HepG2 (cell line): ENCODE measurements around the gene CIBAR2. TPM values are rescaled to one million over a fixed set of nuclear protein-coding genes. Genes with fewer than 3 reads are reported as not detected.

Source experiments
- ARHGAP35 ChIP-seq: sonication (generic); formaldehyde crosslinking; IDR thresholded peaks from 2 replicates; pipeline ENCODE4 v1.9.0; 2022; ENCODE audit warnings: mild to moderate bottlenecking, inconsistent platforms, moderate library complexity, missing genetic modification reagents, borderline replicate concordance
- ARNT ChIP-seq: fragments of 450-650 bp; IDR thresholded peaks from 2 replicates; pipeline ENCODE4 v1.6.1; 2017
- EZH2 ChIP-seq: conservative IDR thresholded peaks from 2 replicates; pipeline ENCODE4 v1.6.1; 2012; ENCODE audit warnings: mild to moderate bottlenecking, low read depth, low read length, moderate library complexity
- HOXA7 ChIP-seq: sonication (generic); formaldehyde crosslinking; IDR thresholded peaks from 2 replicates; pipeline ENCODE4 v1.8.1; 2022; ENCODE audit warnings: mild to moderate bottlenecking, missing genetic modification reagents, moderate library complexity
- NONO ChIP-seq, 2 experiments: fragments of 450-650 bp in 1 of 2; sonication (generic) in 1 of 2; formaldehyde crosslinking in 1 of 2; IDR thresholded peaks in 1 of 2; conservative IDR thresholded peaks in 1 of 2; 2 replicates each; pipeline versions ENCODE4 v1.6.1 to v1.8.0; 2017 to 2022; ENCODE audit warnings: mild to moderate bottlenecking in 1 of 2, missing genetic modification reagents in 1 of 2, moderate library complexity in 1 of 2
- NR2F6 ChIP-seq, 2 experiments: IDR thresholded peaks; 2 replicates each; pipeline ENCODE4 v1.6.1; 2016; ENCODE audit warnings: antibody characterized with exemption in 1 of 2, mild to moderate bottlenecking in 1 of 2
- PPARG ChIP-seq: conservative IDR thresholded peaks from 2 replicates; pipeline ENCODE4 v1.6.1; 2016; ENCODE audit warnings: missing biosample characterization, missing genetic modification reagents
- TMF1 ChIP-seq: sonication (generic); formaldehyde crosslinking; IDR thresholded peaks from 2 replicates; pipeline ENCODE4 v1.8.1; 2022; ENCODE audit warnings: low read depth, missing genetic modification reagents
- ZBTB7A ChIP-seq: sonication (generic); formaldehyde crosslinking; IDR thresholded peaks from 2 replicates; pipeline ENCODE4 v1.8.0; 2022; ENCODE audit warnings: mild to moderate bottlenecking, missing genetic modification reagents
- ZMAT5 ChIP-seq: sonication (generic); formaldehyde crosslinking; IDR thresholded peaks from 2 replicates; pipeline ENCODE4 v1.5.0; 2020; ENCODE audit warnings: mild to moderate bottlenecking, low read depth, missing genetic modification reagents, borderline replicate concordance
- ZNF124 ChIP-seq: sonication (generic); formaldehyde crosslinking; IDR thresholded peaks from 2 replicates; pipeline ENCODE4 v1.4.0; 2020; ENCODE audit warnings: missing genetic modification reagents
- ZNF160 ChIP-seq: sonication (generic); formaldehyde crosslinking; IDR thresholded peaks from 2 replicates; pipeline ENCODE4 v1.8.0; 2022; ENCODE audit warnings: mild to moderate bottlenecking, inconsistent platforms, missing genetic modification reagents
- ZNF225 ChIP-seq: sonication (generic); formaldehyde crosslinking; IDR thresholded peaks from 2 replicates; pipeline ENCODE4 v1.4.0; 2020; ENCODE audit warnings: mild to moderate bottlenecking, missing genetic modification reagents
- ZNF34 ChIP-seq: sonication (generic); formaldehyde crosslinking; IDR thresholded peaks from 2 replicates; pipeline ENCODE4 v1.4.0; 2020; ENCODE audit warnings: mild to moderate bottlenecking, missing genetic modification reagents, borderline replicate concordance
- ZNF652 ChIP-seq: IDR thresholded peaks from 2 replicates; pipeline ENCODE4 v1.6.1; 2016; ENCODE audit warnings: low read depth, borderline replicate concordance
- ZSCAN9 ChIP-seq: IDR thresholded peaks from 2 replicates; pipeline ENCODE4 v1.6.1; 2016; ENCODE audit warnings: borderline replicate concordance
- polyA plus RNA-seq, 8 experiments: library from polyadenylated mRNA; depleted of rRNA in 3 of 8; stranded (reverse) in 7 of 8; unstranded in 1 of 8; fragments of >200 nt; fragmentation: Illumina TruSeq in 4 of 8; extraction: Trizol in 4 of 8; gene quantifications; 2 replicates each; pipeline versions ENCODE4 v1.2.1 to v1.2.3, GENCODE V29; 2011 to 2016; ENCODE audit warnings: low read depth in 4 of 8, missing spikeins in 1 of 8, mixed read lengths in 1 of 8; ENCODE audit not compliant: insufficient read depth in 1 of 8
- total RNA-seq, 5 experiments: library from RNA; depleted of rRNA; stranded (reverse); fragments of >200 nt; fragmentation: Illumina TruSeq; extraction: Trizol; gene quantifications; 2 replicates each; pipeline ENCODE4 v1.2.3, GENCODE V29; 2016; ENCODE audit warnings: low read depth in 1 of 5
- TF ChIP-seq, protein P1 (sequence below): sonication (generic); formaldehyde crosslinking; IDR thresholded peaks from 2 replicates; pipeline ENCODE4 v1.4.0; 2020; ENCODE audit warnings: missing genetic modification reagents
- TF ChIP-seq, protein P2 (sequence below): sonication (generic); formaldehyde crosslinking; IDR thresholded peaks from 2 replicates; pipeline ENCODE4 v1.5.0; 2020; ENCODE audit warnings: missing genetic modification reagents
- TF ChIP-seq, protein P3 (sequence below): sonication (generic); formaldehyde crosslinking; IDR thresholded peaks from 2 replicates; pipeline ENCODE4 v1.8.0; 2022; ENCODE audit warnings: missing genetic modification reagents, mild to moderate bottlenecking, moderate library complexity, borderline replicate concordance

CIBAR2 gene
- total and polyA plus RNA-seq, 2 of the 13 experiments (the other 11 are each of a cell fraction or from before 2014, with no cell fraction given), result not detected

- TF ChIP-seq NR2F6 (IDR thresholded peaks at IDR 0.05), result no peak
- TF ChIP-seq NR2F6 (CRISPR knock-in tag; IDR thresholded peaks at IDR 0.05), result 0 out of 2 replicates have a peak, but pooled peaks have one; percentile 9
- TF ChIP-seq ZNF34 (CRISPR knock-in tag), result 0 out of 2 replicates have a peak, but pooled peaks have one; percentile 37
- TF ChIP-seq ZNF160, result peak; percentile 54; the same call in 1 of the 2 replicates
- no peak for TF ChIP-seq NONO (IDR thresholded peaks at IDR 0.05)
- no peak for TF ChIP-seq NONO (CRISPR knock-in tag; conservative IDR thresholded peaks at IDR 0.05)
- TF ChIP-seq ZSCAN9 (CRISPR knock-in tag), result peak; percentile 38; the same call in 1 of the 2 replicates
- no peak for TF ChIP-seq HOXA7
- TF ChIP-seq, protein P1, sequence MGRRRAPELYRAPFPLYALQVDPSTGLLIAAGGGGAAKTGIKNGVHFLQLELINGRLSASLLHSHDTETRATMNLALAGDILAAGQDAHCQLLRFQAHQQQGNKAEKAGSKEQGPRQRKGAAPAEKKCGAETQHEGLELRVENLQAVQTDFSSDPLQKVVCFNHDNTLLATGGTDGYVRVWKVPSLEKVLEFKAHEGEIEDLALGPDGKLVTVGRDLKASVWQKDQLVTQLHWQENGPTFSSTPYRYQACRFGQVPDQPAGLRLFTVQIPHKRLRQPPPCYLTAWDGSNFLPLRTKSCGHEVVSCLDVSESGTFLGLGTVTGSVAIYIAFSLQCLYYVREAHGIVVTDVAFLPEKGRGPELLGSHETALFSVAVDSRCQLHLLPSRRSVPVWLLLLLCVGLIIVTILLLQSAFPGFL (CRISPR knock-in tag), result no peak
- peak; percentile 92 for TF ChIP-seq ZNF225
- TF ChIP-seq ARHGAP35 (CRISPR knock-in tag), result no peak; the same call in 1 of the 2 replicates
- no peak for TF ChIP-seq EZH2
- no peak for TF ChIP-seq ARNT
- TF ChIP-seq ZNF652, result no peak
- TF ChIP-seq, protein P2, sequence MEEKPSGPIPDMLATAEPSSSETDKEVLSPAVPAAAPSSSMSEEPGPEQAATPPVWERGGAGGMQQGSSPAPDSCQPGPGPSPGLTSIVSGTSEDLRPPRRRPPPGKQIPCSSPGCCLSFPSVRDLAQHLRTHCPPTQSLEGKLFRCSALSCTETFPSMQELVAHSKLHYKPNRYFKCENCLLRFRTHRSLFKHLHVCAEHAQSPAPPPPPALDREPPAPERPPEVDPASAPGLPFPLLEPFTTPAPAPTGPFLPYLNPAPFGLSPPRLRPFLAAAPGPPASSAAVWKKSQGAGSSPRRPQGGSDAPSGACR (CRISPR knock-in tag), result no peak
- no peak for TF ChIP-seq PPARG
- TF ChIP-seq ZNF124 (CRISPR knock-in tag), result no peak
- peak; percentile 49; the same call in 1 of the 2 replicates for TF ChIP-seq ZBTB7A (CRISPR knock-in tag)
- TF ChIP-seq TMF1 (CRISPR knock-in tag), result peak; percentile 61; the same call in 1 of the 2 replicates
- peak; percentile 71; the same call in 1 of the 2 replicates for TF ChIP-seq ZMAT5 (CRISPR knock-in tag)
- TF ChIP-seq, protein P3, sequence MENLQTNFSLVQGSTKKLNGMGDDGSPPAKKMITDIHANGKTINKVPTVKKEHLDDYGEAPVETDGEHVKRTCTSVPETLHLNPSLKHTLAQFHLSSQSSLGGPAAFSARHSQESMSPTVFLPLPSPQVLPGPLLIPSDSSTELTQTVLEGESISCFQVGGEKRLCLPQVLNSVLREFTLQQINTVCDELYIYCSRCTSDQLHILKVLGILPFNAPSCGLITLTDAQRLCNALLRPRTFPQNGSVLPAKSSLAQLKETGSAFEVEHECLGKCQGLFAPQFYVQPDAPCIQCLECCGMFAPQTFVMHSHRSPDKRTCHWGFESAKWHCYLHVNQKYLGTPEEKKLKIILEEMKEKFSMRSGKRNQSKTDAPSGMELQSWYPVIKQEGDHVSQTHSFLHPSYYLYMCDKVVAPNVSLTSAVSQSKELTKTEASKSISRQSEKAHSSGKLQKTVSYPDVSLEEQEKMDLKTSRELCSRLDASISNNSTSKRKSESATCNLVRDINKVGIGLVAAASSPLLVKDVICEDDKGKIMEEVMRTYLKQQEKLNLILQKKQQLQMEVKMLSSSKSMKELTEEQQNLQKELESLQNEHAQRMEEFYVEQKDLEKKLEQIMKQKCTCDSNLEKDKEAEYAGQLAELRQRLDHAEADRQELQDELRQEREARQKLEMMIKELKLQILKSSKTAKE (CRISPR knock-in tag), result no peak
Measured at GRCh38 chr16:85055493-85056210, 56.6 kb downstream of the CIBAR2 start (continued).
